HCT116 (cell line): Measurements from ENCODE around the gene DDR2. TPM values are rescaled to one million over a fixed set of nuclear protein-coding genes. Genes with fewer than 3 reads are reported as not detected.

Experiments
- ATAC-seq: fragments of 200-7000 bp; cut with Tn5 transposase; 2 replicates; pipeline ENCODE4 v1.9.1; 2020; ENCODE audit warnings: mild to moderate bottlenecking, moderate library complexity
- BruUV-seq: library from RNA; stranded (reverse); fragments of 400-500 nt; replicated peaks from 2 replicates; lab custom pipeline; 2021; lab: Mats Ljungman, UMichigan
- CTCF ChIA-PET: fragments of 300-600 bp; sonication (Branson Sonifier 250); formaldehyde crosslinking; loops from one replicate; lab custom pipeline; 2021; ENCODE audit warnings: antibody characterized with exemption; lab: Charles Lee
- POLR2A ChIA-PET: fragments of 300-600, 350-600 bp; sonication (Branson Sonifier 250); formaldehyde crosslinking; loops from one replicate; lab custom pipeline; 2021; ENCODE audit warnings: antibody characterized with exemption; lab: Charles Lee
- RAD21 ChIA-PET, 2 experiments: fragments of 300-600 bp; sonication (Branson Sonifier 250); formaldehyde crosslinking; loops; one replicate each; lab custom pipeline; 2023; ENCODE audit warnings: low total read pairs in 2 of 2; ENCODE audit not compliant: uncharacterized antibody in 2 of 2, unreplicated experiment in 2 of 2, low non-redundant PET in 1 of 2; lab: Charles Lee
- DNase-seq: peaks from one replicate; pipeline ENCODE4 v3.0.0-alpha.2; 2010; ENCODE audit warnings: low read depth, low spot score
- H2AFZ ChIP-seq: fragments of 200-600 bp; shearing (Covaris generic), sonication (generic); 2 replicates; pipeline ENCODE4 v1.6.1; 2017; ENCODE audit warnings: low read depth, mixed run types, mixed read lengths, antibody characterized with exemption, low read length; ENCODE audit not compliant: poor library complexity, severe bottlenecking
- H3K27ac ChIP-seq: 2 replicates; pipeline ENCODE4 v1.5.1; 2012; ENCODE audit warnings: low read depth, low read length
- H3K27me3 ChIP-seq: fragments of 200-600 bp; sonication (generic); 2 replicates; pipeline ENCODE4 v1.6.1; 2016; ENCODE audit warnings: mixed run types, low read length, mixed read lengths; ENCODE audit not compliant: insufficient read depth
- H3K36me3 ChIP-seq, 2 experiments: fragments of 200-500 bp in 1 of 2; fragments of 200-600 bp in 1 of 2; sonication (Bioruptor generic) in 1 of 2; sonication (generic) in 1 of 2; 2 replicates each; pipeline versions ENCODE4 v1.5.1 to v1.6.1; 2014 to 2016; ENCODE audit warnings: low read length in 2 of 2, inconsistent platforms in 1 of 2, mixed read lengths in 1 of 2, mixed run types in 1 of 2; ENCODE audit not compliant: insufficient read depth in 2 of 2, control insufficient read depth in 1 of 2
- H3K4me1 ChIP-seq, 2 experiments: fragments of 200-600 bp in 1 of 2; sonication (generic) in 1 of 2; 2 replicates each; pipeline versions ENCODE4 v1.5.1 to v1.6.1; 2012 to 2017; ENCODE audit warnings: low read length in 2 of 2, inconsistent platforms in 1 of 2, mild to moderate bottlenecking in 1 of 2, mixed read lengths in 1 of 2, mixed run types in 1 of 2, moderate library complexity in 1 of 2; ENCODE audit not compliant: insufficient read depth in 2 of 2, control insufficient read depth in 1 of 2
- H3K4me2 ChIP-seq: fragments of 200-600 bp; sonication (generic); 2 replicates; pipeline ENCODE4 v1.6.1; 2017; ENCODE audit warnings: mixed run types, low read length, mixed read lengths
- H3K4me3 ChIP-seq, 2 experiments: fragments of 200-600 bp in 1 of 2; sonication (generic) in 1 of 2; replicated peaks in 1 of 2; 2 replicates each; pipeline ENCODE4 v1.5.1; 2011 to 2016; ENCODE audit warnings: low read length in 2 of 2, control low read depth in 1 of 2, low read depth in 1 of 2, mild to moderate bottlenecking in 1 of 2, mixed read lengths in 1 of 2, mixed run types in 1 of 2
- H3K79me2 ChIP-seq: fragments of 200-600 bp; sonication (generic); 2 replicates; pipeline ENCODE4 v1.6.1; 2017; ENCODE audit warnings: mild to moderate bottlenecking, mixed run types, low read length, moderate library complexity, mixed read lengths; ENCODE audit not compliant: insufficient read depth
- H3K9ac ChIP-seq: fragments of 200-600 bp; sonication (generic); 2 replicates; pipeline ENCODE4 v1.6.1; 2016; ENCODE audit warnings: low read length, mixed read lengths
- H3K9me2 ChIP-seq: fragments of 200-600 bp; sonication (generic), shearing (Covaris generic); 2 replicates; pipeline ENCODE4 v1.6.1; 2017; ENCODE audit warnings: mixed run types, mild to moderate bottlenecking, moderate library complexity; ENCODE audit not compliant: insufficient read depth
- H3K9me3 ChIP-seq, 2 experiments: fragments of 200-500 bp in 1 of 2; fragments of 200-600 bp in 1 of 2; sonication (Bioruptor generic) in 1 of 2; sonication (generic) in 1 of 2; 2 replicates each; pipeline ENCODE4 v1.6.1; 2014 to 2017; ENCODE audit warnings: low read length in 2 of 2, mixed read lengths in 2 of 2, inconsistent platforms in 1 of 2, low read depth in 1 of 2, mild to moderate bottlenecking in 1 of 2, mixed run types in 1 of 2, moderate library complexity in 1 of 2; ENCODE audit not compliant: control insufficient read depth in 1 of 2, insufficient read depth in 1 of 2
- H4K20me1 ChIP-seq: fragments of 200-600 bp; sonication (generic), shearing (Covaris generic); 2 replicates; pipeline ENCODE4 v1.6.1; 2017; ENCODE audit warnings: mixed run types, mild to moderate bottlenecking, moderate library complexity; ENCODE audit not compliant: insufficient read depth
- CEBPB ChIP-seq: IDR thresholded peaks from 2 replicates; pipeline ENCODE4 v1.6.1; 2012; ENCODE audit warnings: low read depth
- RAD21 ChIP-seq: IDR thresholded peaks from 2 replicates; pipeline ENCODE4 v1.6.1; 2012; ENCODE audit warnings: low read depth, mild to moderate bottlenecking
- intact Hi-C: fragments of 100-400 bp; cut with micrococcal nuclease; formaldehyde crosslinking; loops from 2 replicates; pipeline ENCODE4 v1.10.0; 2022
- total RNA-seq: library from RNA; stranded (reverse); gene quantifications from one replicate; pipeline ENCODE4 v1.2.1, GENCODE V29; 2021; ENCODE audit not compliant: unreplicated experiment
- TF ChIP-seq, protein P1 (sequence below): IDR thresholded peaks from 2 replicates; pipeline ENCODE4 v1.6.1; 2012

DDR2 gene
- total RNA-seq, 1 experiment from 2014 or later: 0.84 TPM

DNA sequence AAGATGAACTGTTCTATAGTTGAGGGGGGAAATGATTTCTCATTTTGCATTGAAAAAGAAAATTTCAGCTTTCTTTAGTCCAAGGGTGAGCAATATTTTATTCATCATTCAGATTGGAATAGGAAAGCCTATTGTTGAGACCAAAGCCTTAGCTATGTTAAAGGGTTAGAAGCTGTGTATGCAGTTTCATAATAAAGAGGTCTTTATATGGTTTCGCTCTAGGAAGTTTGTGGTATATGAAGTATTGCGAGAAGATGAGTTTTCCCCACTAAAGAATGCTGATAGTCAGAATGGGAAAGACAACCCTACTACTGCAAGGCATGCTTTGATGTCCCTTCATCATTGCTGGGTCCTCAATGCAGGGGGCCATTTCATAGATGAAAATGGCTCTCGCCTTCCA, 42.2 kb upstream of the DDR2 start:
- BruUV-seq: no TSS peak
- no peak overlapping the region for H3K4me2 ChIP-seq
- H3K4me3 ChIP-seq: no peak overlapping the region
- H3K79me2 ChIP-seq: no peaks in the 10 kb centered on the region
- ATAC-seq (no peak), DNase-seq (no peak)
- TF ChIP-seq, protein P1, sequence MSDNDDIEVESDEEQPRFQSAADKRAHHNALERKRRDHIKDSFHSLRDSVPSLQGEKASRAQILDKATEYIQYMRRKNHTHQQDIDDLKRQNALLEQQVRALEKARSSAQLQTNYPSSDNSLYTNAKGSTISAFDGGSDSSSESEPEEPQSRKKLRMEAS: no peak
- H3K36me3 ChIP-seq: peaks cover 13 to 25% of the 10 kb centered on the region in 2 experiments
- H3K4me1 ChIP-seq: no peaks in the 10 kb centered on the region
- no peaks in the 10 kb centered on the region for H4K20me1 ChIP-seq
- H3K9me2 ChIP-seq: no peaks in the 10 kb centered on the region
- RAD21 ChIA-PET: no interaction called here
- no peaks in the 10 kb centered on the region for H3K9me3 ChIP-seq
- no peaks in the 10 kb centered on the region for H3K27me3 ChIP-seq
- intact Hi-C loops: no loop called here
- no peak overlapping the region for H2AFZ ChIP-seq
- CTCF ChIA-PET: interaction anchor here (0.7 to 1.1 kb wide), 2 partner anchors 11 to 26 kb away, joined by 3 read pairs; no protein-coding TSS in a partner anchor
- POLR2A ChIA-PET: interaction anchor here (0.7 kb wide), 1 partner anchor 248 kb away, joined by 4 read pairs; no protein-coding TSS in a partner anchor
- H3K27ac ChIP-seq: no peak overlapping the region
- no peak overlapping the region for H3K9ac ChIP-seq

DNA sequence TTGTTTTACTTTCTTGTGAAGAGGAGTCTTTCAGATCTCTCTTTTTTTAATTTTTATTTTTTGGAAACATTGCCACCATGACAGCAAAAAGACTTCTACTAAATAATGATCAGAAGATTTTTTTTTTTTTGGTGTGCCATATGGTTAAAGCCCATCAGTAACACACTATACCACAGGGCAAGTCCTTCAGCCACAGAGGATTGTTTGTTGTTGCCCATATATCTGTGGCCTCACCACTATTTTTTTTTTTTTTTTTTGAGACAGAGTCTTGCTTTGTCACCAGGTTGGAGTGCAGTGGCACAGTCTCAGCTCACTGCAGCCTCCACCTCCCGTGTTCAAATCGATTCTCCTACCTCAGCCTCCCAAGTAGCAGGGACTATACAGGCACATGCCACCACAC, 41.6 kb upstream of the DDR2 start:
- RAD21 ChIA-PET: no interaction called here
- no peak overlapping the region for H3K27ac ChIP-seq
- H3K9me3 ChIP-seq: no peaks in the 10 kb centered on the region
- H3K36me3 ChIP-seq: peaks cover 13 to 25% of the 10 kb centered on the region in 2 experiments
- POLR2A ChIA-PET: interaction anchor here (0.7 kb wide), 1 partner anchor 248 kb away, joined by 4 read pairs; no protein-coding TSS in a partner anchor
- H4K20me1 ChIP-seq: no peaks in the 10 kb centered on the region
- ATAC-seq (no peak), DNase-seq (no peak)
- intact Hi-C loops: no loop called here
- H2AFZ ChIP-seq: no peak overlapping the region
- no peaks in the 10 kb centered on the region for H3K27me3 ChIP-seq
- no peak for TF ChIP-seq RAD21
- TF ChIP-seq CEBPB: no peak
- no peak overlapping the region for H3K4me2 ChIP-seq
- H3K9me2 ChIP-seq: no peaks in the 10 kb centered on the region
- no TSS peak for BruUV-seq
- H3K4me3 ChIP-seq: no peak overlapping the region
- CTCF ChIA-PET: no interaction called here
- H3K79me2 ChIP-seq: no peaks in the 10 kb centered on the region
- no peak overlapping the region for H3K9ac ChIP-seq
- H3K4me1 ChIP-seq: no peaks in the 10 kb centered on the region
